DND-41 (cell line): ENCODE results near the gene GADD45GIP1.

Source experiments
- CTCF ChIP-seq: IDR thresholded peaks from 2 replicates; pipeline ENCODE4 v1.5.1; 2012; ENCODE audit warnings: borderline replicate concordance, low read length, moderate library complexity, mild to moderate bottlenecking; ENCODE audit not compliant: poor library complexity, severe bottlenecking; ENCODE audit errors: extremely low read depth
- EZH2 ChIP-seq: IDR thresholded peaks from 3 replicates; pipeline ENCODE4 v1.6.1; 2012; ENCODE audit warnings: borderline replicate concordance, low read depth, mild to moderate bottlenecking, moderate library complexity, low read length, inconsistent platforms; ENCODE audit not compliant: severe bottlenecking

GRCh38 chr19:12987781-12988180, 30.8 kb upstream of the GADD45GIP1 start:
- TF ChIP-seq CTCF = no peak
- TF ChIP-seq EZH2 = no peak
